ENCODE measurements around the gene TTN.

The TTN gene

DNA sequence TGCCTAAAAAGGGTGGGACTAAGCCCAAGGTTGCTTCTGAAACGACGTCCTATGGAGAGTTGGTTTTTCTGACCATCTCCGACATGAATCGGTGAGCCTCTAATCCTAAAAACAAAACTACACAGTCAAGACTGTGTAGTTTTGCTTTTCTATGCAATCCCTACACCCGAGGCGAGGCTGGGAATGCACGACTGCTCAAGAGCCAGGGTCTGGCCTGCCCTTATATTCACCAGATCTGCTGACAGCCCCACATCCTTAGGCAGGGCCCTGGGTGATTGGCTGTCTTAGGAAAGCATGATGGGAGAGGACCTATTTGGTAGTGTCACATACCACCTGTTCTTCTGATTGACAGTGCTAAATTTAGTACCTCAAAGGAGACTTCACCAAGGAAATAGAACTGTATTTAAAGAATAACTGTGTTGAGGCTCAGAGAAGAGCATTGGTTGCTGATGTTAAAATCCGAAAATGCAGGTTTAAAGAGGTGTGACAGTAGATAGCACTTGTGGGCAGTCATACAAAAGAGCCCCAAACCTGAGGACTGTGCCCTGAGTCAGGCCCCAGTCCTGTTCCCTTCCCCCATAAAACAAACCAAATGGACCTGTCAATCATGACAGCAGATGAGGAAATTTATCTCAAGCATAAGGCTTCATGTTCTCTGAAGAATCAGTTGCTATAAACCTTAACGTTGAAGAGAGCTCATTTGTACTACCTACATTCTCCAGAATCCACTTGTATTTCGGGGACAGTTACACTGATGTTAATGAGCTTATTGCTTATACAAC is at the start of gene TTN:
Gene TTN (minus strand): TSS at position 197 of the 782 bp plus-strand sequence. CDS start 2,781 bp downstream, outside the sequence.
- no peak for DNase-seq

DNA sequence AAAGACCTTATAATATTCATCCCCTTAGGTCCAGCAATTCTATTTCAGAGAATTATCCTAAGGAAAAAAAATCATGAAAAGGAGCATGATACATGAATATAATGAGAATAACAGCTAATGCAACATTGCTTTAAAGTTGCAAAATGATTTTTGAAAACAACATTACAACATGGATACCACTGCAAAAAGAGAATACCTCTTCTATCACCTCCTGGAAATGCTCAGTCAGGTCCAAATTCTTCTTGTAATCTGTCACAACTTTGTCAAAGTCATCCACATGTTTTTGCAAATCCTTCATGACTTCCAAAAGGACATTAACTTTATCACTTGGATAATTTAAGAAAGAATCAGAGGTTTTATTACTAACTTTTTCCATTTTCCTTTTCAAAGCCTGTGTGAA is 47.9 kb upstream of the TTN start:
- DNase-seq: no peak

DNA sequence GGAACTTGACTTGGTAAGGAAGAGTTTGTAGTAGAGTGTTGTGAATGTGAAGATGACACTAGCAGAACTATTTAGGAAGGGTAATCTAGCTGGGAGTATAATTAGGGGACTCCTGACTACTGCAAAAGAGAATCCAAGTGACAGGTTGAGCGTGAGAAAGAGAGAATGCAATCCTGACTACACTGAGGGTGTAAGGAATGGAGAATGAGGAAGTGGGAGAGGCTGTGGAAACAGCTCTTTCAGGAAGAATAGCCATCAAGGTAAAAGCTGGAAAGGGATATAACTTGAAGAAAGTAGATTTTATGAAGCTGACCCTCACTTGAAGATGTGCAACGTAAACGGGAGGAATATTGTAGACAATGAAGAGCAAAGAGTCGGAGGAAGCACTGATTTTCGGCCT is 41.1 kb upstream of the TTN start:
- no peak for DNase-seq

DNA sequence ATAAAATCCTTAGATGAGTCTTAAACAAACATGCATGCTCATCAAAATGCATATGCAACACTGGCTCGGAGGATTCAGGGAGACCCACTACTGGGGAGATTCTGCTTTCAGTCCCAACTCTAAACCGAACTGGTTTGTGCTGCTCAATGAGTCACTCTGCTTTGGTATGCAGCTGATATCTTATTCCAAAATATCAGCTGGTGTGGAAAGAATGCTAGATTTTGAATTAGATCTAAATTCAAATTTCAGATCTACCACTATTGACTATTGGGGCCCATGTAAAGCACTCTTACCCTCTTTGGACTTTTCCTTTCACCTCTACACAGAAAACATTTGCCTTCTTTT is 39.2 kb upstream of the TTN start:
- DNase-seq: no peak

GRCh38 chr2:178845566-178846457 is 38.6 kb upstream of the TTN start:
- DNase-seq: no peak

- DNase-seq: no peak
Measured at GRCh38 chr2:178844701-178845100, 37.5 kb upstream of the TTN start.

- DNase-seq: no peak
Measured at GRCh38 chr2:178844269-178844668, 37.0 kb upstream of the TTN start.

DNA sequence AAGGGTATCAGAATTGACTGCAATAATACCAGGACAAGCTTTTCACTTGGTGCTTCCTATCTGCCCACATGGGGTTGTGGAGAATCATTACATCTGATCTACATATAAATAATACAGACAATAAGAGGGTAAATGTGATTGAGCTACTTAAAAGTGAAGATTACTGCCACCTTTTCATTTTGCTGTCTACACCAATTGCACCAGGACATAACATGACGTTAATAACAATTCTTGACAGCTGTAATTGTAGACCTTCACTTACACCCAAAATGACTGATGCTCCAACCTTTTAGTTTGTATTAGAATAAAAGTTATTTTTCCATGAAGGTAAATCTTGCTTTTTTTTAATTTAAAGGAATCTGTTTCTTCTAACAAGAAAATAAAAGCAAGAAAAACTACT is 36.5 kb upstream of the TTN start:
- DNase-seq: no peak

- no peak for DNase-seq
Measured at GRCh38 chr2:178836807-178837206, 29.6 kb upstream of the TTN start.

GRCh38 chr2:178834086-178834485 is 26.9 kb upstream of the TTN start:
- no peak for DNase-seq

GRCh38 chr2:178833382-178833781 is 26.2 kb upstream of the TTN start:
- DNase-seq: no peak

GRCh38 chr2:178830451-178830850 is 23.2 kb upstream of the TTN start:
- no peak for DNase-seq

- DNase-seq: no peak
Measured at GRCh38 chr2:178829981-178830380, 22.8 kb upstream of the TTN start.

DNA sequence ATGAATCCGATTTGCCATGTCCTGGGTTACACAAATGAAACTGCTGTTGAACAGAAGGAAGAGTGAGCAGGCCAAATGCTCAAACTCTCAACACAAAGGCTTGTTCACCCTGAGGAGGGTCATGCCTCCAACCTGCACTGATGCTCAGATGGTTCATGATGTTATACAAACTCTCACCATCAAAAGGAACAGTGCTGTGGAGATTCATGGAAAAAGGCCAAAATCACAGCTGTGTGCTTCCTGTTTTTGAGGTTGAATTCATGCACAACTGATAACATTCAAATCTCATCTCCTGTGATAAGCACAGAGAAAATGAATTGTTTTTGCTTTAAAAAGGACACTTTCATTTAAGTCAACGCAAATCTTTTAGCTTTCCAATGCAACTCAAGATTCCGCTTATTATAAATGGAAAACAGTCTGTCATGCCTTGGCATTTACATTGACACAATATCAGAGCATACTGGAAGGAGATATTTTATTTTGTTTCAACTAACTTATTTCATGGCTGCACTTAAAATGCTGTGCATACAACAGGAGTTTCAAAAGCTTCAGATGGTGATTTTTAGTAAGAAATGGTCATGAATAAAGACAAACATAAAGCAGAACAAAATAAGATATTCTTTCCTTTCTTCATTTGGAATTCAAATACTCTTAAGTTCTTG is 22.2 kb upstream of the TTN start:
- DNase-seq: no peak

DNA sequence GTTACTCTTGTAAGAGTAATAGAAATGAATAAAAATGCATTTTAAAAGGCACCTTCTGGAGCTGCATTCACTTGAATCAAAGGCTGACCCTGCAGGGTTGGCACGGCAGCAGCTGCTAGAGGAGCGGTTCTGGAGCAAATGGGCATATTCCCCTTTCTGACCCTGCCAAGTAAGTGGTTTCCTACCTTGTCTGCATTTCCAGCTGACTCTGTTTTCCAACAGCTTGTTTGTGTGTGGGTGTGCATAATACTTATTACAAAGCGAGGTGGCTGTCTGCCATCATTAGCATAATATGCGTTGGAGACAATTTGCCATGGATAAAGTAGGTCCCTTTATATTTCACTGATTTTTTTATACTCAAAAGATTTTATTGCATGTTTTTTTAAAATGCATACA is 21.3 kb upstream of the TTN start:
- no peak for DNase-seq

GRCh38 chr2:178827739-178828485 is 20.7 kb upstream of the TTN start:
- no peak for DNase-seq

- DNase-seq: no peak
Measured at GRCh38 chr2:178827111-178827510, 19.9 kb upstream of the TTN start.

GRCh38 chr2:178825183-178825582 is 18.0 kb upstream of the TTN start:
- DNase-seq: no peak

DNA sequence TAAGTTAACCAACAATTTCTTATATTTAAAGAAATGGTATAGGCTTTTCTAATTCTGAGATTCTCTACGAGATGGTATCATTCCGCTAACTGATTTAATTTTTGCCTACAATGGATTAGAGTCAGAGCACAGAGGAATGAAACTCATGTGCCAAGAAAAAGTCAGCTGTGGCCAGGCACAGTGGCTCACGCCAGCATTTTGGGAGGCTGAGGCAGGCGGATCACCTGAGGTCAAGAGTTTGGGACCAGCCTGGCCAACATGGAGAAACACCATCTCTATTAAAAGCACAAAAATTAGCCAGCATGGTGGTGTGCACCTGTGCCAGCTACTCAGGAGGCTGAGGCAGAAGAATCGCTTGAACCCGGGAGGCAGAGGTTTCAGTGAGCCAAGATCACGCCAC is 17.0 kb upstream of the TTN start:
- no peak for DNase-seq

DNA sequence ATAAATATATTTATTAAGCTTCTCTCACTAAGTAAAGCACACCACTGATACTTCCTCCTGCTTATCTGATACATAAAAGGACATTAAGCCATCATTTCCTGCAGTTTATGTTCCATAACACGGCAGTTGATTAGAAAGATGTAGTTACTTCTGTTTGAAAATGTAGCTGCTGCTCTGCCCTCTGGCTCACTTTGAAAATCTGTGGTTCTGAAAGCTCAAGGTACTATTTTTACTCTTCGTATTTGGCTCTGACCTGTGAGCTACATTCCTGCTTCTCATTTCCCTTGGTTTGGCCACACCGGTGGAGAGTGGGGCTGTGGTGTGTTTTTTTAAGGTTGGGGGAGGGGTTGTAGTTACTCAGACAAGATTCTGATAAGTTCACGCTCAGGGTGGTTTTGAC is 12.8 kb upstream of the TTN start:
- DNase-seq: no peak

DNA sequence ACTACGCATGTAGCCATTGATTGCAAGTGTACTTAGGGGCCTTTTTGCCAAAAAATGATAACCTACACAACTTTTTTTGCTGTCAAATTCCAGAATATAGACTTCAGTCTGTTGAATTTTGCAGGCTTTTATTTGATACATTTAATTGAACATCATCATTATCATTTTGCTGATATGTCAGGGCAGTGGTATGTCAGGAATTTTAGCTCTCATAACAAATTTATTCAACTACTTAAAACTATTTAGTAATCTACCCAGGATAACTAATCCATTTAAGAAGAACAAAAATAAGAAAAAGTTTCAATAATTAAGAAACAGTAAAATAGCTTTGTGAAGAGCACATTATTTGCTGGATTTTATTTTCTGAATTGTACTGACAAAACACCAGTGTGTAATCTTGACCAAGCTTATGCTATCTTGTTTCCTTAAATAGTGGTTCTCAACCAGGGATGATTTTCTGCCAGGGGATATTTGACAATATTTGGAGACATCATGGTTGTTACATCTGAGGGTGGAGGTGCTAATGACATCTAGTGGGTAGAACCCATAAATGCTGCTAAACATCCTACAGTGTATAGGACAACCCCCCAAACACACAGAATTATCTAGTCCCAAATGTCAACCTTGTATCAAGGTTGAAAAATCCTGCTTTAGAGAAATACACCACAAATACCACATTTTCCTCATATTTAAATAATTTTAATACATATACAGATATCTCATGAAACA is 12.1 kb upstream of the TTN start:
- no peak for DNase-seq

DNA sequence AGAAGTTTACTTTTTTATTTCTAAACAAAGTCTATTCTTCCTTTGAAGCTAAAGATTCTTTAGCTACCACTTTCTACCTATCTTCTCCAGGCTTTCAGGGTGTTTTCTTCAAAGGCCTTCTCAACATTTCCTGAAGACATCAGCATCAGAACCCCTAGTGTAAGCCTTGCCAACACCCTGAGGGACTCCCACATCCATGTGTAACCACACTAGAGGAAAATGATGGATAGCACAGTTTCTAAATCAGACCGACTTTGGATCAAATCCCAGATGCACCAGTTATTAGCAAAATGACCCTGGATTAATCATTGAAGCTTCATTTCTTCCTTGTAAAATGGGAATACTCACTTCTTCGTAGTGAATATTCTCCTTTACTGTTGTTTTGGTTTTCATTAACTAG is 4.7 kb upstream of the TTN start:
- DNase-seq: no peak

All from NCI-H2029 treated with DMSO at 0.1 percent for 48 hours (cell line).